GM18868 (cell line): ENCODE results near the gene TAPBPL.

Experiments
- ATAC-seq: cut with Tn5 transposase; IDR thresholded peaks from one replicate; pipeline ENCODE4 v1.9.1; 2021; ENCODE audit warnings: mild to moderate bottlenecking, moderate library complexity; ENCODE audit not compliant: unreplicated experiment

Gene TAPBPL

GRCh38 chr12:6435961-6436715 lies 15.7 kb upstream of the TAPBPL start:
- ATAC-seq, result no peak

GRCh38 chr12:6437586-6437985 lies 14.3 kb upstream of the TAPBPL start:
- ATAC-seq, result no peak

DNA sequence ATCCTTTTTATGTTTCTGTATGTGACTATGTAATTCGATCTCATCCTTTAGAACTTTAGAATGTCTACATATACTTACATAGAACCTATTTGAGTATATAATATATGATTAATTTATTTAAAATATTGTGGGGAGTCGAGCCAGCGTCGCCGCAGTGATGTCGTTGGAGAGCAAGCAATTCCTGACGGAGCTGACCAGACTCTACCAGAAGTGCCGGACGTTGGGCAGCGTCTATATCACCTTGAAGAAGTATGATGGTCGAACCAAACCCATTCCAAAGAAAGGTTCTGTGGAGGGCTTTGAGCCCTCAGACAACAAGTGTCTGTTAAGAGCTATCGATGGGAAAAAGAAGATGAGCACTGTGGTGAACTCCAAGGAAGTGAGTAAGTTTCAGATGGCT lies 13.5 kb upstream of the TAPBPL start:
- ATAC-seq, result no peak

GRCh38 chr12:6440391-6440790 lies 11.5 kb upstream of the TAPBPL start:
- ATAC-seq, result no peak

GRCh38 chr12:6442836-6443235 lies 9.0 kb upstream of the TAPBPL start:
- ATAC-seq, result no peak

GRCh38 chr12:6443361-6443983 lies 8.4 kb upstream of the TAPBPL start:
- no peak for ATAC-seq

GRCh38 chr12:6444031-6444430 lies 7.8 kb upstream of the TAPBPL start:
- ATAC-seq, result no peak

DNA sequence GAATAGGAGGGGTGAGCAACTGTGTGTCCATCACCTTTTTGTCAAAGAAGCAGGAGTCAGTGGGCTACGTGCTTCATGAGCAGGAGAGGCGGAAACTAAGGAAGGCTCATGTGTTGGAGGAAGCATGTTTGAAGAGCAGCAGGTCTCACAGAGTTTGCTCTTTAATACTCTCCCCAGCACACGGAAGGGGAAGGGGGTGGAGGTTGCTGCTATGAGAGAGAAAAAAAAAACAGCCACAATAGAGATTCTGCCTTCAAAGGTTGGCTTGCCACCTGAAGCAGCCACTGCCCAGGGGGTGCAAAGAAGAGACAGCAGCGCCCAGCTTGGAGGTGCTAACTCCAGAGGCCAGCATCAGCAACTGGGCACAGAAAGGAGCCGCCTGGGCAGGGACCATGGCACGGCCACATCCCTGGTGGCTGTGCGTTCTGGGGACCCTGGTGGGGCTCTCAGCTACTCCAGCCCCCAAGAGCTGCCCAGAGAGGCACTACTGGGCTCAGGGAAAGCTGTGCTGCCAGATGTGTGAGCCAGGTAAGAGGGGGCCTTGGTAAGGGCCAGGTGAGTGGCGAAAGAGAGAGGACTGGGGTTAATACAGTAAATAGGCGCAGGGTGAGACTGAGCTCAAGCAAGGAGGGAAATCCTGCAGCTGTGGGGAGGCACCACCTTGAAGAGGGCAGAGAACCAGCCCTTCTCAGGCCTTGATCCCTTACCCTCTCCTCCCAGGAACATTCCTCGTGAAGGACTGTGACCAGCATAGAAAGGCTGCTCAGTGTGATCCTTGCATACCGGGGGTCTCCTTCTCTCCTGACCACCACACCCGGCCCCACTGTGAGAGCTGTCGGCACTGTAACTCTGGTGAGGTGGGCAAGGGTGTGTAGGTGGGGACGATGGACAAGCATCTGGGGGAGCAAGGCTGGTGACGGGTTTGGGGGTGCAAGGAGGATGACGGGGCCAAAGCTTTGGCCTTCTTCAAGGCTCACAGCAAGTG lies 6.8 kb upstream of the TAPBPL start, which contains the start of gene CD27:
CD27 (plus strand) TSS at position 252 of the 985 bp plus-strand sequence; CDS start at position 393, 141 bp downstream.
- no peak for ATAC-seq

DNA sequence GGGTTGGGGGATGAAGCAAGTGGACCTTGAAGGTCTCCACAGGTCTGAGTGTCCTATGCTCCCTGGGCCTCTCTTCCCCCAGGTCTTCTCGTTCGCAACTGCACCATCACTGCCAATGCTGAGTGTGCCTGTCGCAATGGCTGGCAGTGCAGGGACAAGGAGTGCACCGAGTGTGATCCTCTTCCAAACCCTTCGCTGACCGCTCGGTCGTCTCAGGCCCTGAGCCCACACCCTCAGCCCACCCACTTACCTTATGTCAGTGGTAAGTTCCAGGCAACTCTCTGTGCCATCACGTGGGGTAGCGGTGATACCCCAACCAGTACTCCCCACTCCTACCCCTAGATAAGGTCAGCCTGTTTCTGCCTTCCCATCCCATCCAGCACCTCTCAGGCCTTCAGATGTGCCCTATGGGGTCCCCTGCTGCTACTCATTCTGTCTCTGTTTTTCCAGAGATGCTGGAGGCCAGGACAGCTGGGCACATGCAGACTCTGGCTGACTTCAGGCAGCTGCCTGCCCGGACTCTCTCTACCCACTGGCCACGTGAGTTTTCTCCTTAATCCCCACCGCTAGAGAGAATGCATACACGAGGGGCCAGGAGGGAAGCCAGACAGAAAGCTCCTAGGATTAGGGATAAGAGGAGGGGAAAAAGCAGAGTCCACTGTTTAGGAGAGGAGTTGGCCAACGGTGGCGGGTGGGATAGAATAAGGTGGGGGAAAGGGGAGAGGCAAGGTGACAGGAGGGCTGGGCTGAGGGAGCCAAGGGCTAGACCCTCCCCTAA lies 1.6 kb upstream of the TAPBPL start:
- no peak for ATAC-seq

DNA sequence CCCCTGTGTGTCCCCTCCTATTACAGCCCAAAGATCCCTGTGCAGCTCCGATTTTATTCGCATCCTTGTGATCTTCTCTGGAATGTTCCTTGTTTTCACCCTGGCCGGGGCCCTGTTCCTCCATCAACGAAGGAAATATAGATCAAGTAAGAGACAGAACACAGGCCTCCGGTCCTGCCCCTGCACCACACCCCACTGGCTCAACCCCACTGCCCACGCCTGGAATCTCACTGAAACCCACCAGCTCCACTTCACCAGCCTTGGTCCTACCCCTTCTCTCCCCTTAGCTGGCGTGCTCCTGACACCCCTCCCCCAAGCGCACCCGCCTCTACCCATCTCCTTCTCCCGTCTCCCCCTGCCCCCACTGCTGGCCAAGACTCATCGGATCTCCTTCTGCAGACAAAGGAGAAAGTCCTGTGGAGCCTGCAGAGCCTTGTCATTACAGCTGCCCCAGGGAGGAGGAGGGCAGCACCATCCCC lies 934 bp upstream of the TAPBPL start:
- no peak for ATAC-seq

GRCh38 chr12:6452245-6452943 lies 552 bp downstream of the TAPBPL start:
- ATAC-seq, result no peak

DNA sequence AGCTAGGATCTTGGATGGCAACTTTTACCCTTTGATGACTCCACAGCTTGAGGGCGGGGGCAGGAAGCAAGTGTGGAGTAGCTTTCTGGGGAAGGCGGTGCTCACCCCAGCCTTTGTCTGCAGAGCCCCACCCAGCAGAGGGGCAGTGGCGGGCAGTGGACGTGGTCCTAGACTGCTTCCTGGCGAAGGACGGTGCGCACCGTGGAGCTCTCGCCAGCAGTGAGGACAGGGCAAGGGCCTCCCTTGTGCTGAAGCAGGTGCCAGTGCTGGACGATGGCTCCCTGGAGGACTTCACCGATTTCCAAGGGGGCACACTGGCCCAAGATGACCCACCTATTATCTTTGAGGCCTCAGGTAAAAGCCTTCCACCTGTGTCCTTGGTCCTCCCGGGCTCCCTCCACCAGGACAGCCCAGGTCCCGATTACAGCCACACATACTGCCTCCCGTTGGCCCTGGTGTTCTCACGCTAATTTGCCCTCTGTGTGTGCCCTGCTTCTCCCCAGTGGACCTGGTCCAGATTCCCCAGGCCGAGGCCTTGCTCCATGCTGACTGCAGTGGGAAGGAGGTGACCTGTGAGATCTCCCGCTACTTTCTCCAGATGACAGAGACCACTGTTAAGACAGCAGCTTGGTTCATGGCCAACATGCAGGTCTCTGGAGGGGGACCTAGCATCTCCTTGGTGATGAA lies 1.2 kb downstream of the TAPBPL start:
- no peak for ATAC-seq

- ATAC-seq, result no peak
These were observed 5.5 kb downstream of the TAPBPL start for GRCh38 chr12:6457220-6457945.

DNA sequence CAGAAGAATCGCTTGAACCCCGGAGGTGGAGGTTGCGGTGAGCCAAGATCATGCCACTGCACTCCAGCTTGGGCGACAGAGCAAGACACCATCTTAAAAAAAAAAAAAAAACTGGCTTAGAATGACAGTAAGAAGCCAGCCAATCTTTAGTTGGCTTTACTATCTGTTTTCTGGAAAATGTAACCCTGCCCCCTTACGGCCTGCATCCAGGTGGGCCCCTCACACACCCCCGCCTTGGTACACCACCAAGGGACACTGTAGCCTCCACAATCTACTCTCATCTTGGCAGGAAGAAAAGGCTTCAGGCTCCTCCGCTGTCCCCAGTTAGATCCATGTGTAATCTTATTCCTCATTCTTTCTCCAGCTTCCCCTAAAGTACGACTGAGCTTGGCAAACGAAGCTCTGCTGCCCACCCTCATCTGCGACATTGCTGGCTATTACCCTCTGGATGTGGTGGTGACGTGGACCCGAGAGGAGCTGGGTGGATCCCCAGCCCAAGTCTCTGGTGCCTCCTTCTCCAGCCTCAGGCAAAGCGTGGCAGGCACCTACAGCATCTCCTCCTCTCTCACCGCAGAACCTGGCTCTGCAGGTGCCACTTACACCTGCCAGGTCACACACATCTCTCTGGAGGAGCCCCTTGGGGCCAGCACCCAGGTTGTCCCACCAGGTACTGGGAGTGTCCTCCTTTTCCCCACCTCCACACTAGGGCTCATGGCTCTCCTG lies 6.6 kb downstream of the TAPBPL start:
- no peak for ATAC-seq

DNA sequence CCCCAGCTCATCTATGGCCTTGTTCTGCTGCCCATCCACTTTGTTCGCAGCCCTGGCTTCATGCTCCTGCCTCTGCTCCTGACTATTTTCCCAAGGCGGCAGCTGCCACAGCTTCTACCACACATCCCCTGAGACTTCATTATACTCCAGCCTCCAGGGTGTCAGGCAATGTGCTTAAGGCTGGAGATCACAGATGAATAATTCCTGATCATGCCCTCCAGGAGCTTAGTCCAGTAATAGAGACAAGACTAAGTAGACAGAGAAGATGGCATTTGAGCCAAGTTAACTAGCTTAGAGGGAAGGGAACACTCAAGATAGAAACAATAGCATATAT lies 7.1 kb downstream of the TAPBPL start:
- ATAC-seq, result no peak

- ATAC-seq, result no peak
These were observed 9.0 kb downstream of the TAPBPL start for GRCh38 chr12:6460751-6461371.

GRCh38 chr12:6461401-6462233 lies 9.8 kb downstream of the TAPBPL start:
- peak; percentile 89 for ATAC-seq
